SK-N-SH (cell line): Measurements from ENCODE around the gene IL15RA. TPM values are rescaled to one million over a fixed set of nuclear protein-coding genes. Genes with fewer than 3 reads are reported as not detected.

Source experiments
- CTCF ChIA-PET: fragments of 300-600, 350-600 bp; formaldehyde crosslinking; extraction: SDS; loops from one replicate; lab custom pipeline; 2021; lab: Yijun Ruan, JAX
- POLR2A ChIA-PET: fragments of 350-600 bp; sonication (Branson Sonifier 250); formaldehyde crosslinking; extraction: SDS; loops from one replicate; lab custom pipeline; 2020; ENCODE audit warnings: antibody characterized with exemption, inconsistent platforms; lab: Yijun Ruan, JAX
- DNase-seq: peaks from one replicate; pipeline ENCODE4 v3.0.0; 2012
- H2AFZ ChIP-seq: fragments of 200-600 bp; sonication (generic); 2 replicates; pipeline ENCODE4 v1.8.1; 2016; ENCODE audit warnings: antibody characterized with exemption, mild to moderate bottlenecking, low read depth
- H3F3A ChIP-seq: fragments of 200-600 bp; sonication (generic); replicated peaks from 2 replicates; pipeline ENCODE3; 2016; ENCODE audit warnings: antibody characterized with exemption, mild to moderate bottlenecking; ENCODE audit not compliant: insufficient read depth
- H3K27ac ChIP-seq, 2 experiments: fragments of 200-500 bp in 1 of 2; fragments of 200-600 bp in 1 of 2; sonication (Bioruptor generic) in 1 of 2; sonication (generic), shearing (Covaris generic) in 1 of 2; 2 replicates each; pipeline versions ENCODE4 v1.5.1 to v1.6.1; 2014 to 2016; ENCODE audit warnings: low read depth in 2 of 2, inconsistent platforms in 1 of 2, low read length in 1 of 2, mild to moderate bottlenecking in 1 of 2, mixed read lengths in 1 of 2
- H3K27me3 ChIP-seq: fragments of 200-600 bp; sonication (generic), shearing (Covaris generic); 2 replicates; pipeline ENCODE4 v1.6.1; 2016; ENCODE audit warnings: mixed run types; ENCODE audit not compliant: insufficient read depth
- H3K36me3 ChIP-seq, 2 experiments: fragments of 200-500 bp in 1 of 2; fragments of 200-600 bp in 1 of 2; sonication (Bioruptor generic) in 1 of 2; sonication (generic) in 1 of 2; replicated peaks in 1 of 2; 2 replicates each; pipeline versions ENCODE3 to v1.5.1; 2014 to 2016; ENCODE audit warnings: low read length in 1 of 2, mild to moderate bottlenecking in 1 of 2; ENCODE audit not compliant: insufficient read depth in 2 of 2, control insufficient read depth in 1 of 2
- H3K4me1 ChIP-seq, 2 experiments: fragments of 200-500 bp in 1 of 2; fragments of 200-600 bp in 1 of 2; sonication (Bioruptor generic) in 1 of 2; sonication (generic), shearing (Covaris generic) in 1 of 2; 2 replicates each; pipeline versions ENCODE4 v1.5.1 to v1.6.1; 2014 to 2016; ENCODE audit warnings: low read depth in 1 of 2, low read length in 1 of 2, mixed run types in 1 of 2; ENCODE audit not compliant: insufficient read depth in 2 of 2, control insufficient read depth in 1 of 2
- H3K4me2 ChIP-seq: fragments of 200-600 bp; sonication (generic), shearing (Covaris generic); 2 replicates; pipeline ENCODE4 v1.6.1; 2017; ENCODE audit warnings: mixed run types
- H3K4me3 ChIP-seq, 2 experiments: fragments of 200-500 bp in 1 of 2; fragments of 200-600 bp in 1 of 2; sonication (Bioruptor generic) in 1 of 2; sonication (generic), shearing (Covaris generic) in 1 of 2; 2 replicates each; pipeline versions ENCODE4 v1.5.1 to v1.8.1; 2014 to 2016; ENCODE audit warnings: low read depth in 2 of 2, inconsistent platforms in 1 of 2, low read length in 1 of 2, mild to moderate bottlenecking in 1 of 2, mixed read lengths in 1 of 2, moderate library complexity in 1 of 2
- H3K79me2 ChIP-seq: fragments of 200-600 bp; sonication (generic); 2 replicates; pipeline ENCODE4 v1.8.1; 2017; ENCODE audit warnings: mild to moderate bottlenecking; ENCODE audit not compliant: insufficient read depth
- H3K9ac ChIP-seq: fragments of 200-600 bp; sonication (generic); 2 replicates; pipeline ENCODE4 v1.6.1; 2017; ENCODE audit warnings: mixed run types
- H3K9me2 ChIP-seq: fragments of 200-600 bp; sonication (generic); 2 replicates; pipeline ENCODE4 v1.6.1; 2017; ENCODE audit warnings: mixed run types
- H3K9me3 ChIP-seq: fragments of 200-600 bp; sonication (generic); 2 replicates; pipeline ENCODE4 v1.6.1; 2017; ENCODE audit warnings: mixed run types, mild to moderate bottlenecking, moderate library complexity
- H4K20me1 ChIP-seq: fragments of 200-600 bp; sonication (generic); 2 replicates; pipeline ENCODE4 v1.6.1; 2017; ENCODE audit warnings: mild to moderate bottlenecking, mixed run types; ENCODE audit not compliant: insufficient read depth
- CTCF ChIP-seq: fragments of 200-600 bp; sonication (generic); IDR thresholded peaks from 2 replicates; pipeline ENCODE4 v1.6.1; 2017; ENCODE audit warnings: antibody characterized with exemption, mild to moderate bottlenecking, moderate library complexity
- FOSL2 ChIP-seq: IDR thresholded peaks from 2 replicates; pipeline ENCODE4 v1.4.0; 2012; ENCODE audit warnings: low read depth, mild to moderate bottlenecking, moderate library complexity, borderline replicate concordance
- FOXM1 ChIP-seq: IDR thresholded peaks from 2 replicates; pipeline ENCODE4 v1.4.0; 2012; ENCODE audit warnings: low read depth, mild to moderate bottlenecking
- GABPA ChIP-seq: IDR thresholded peaks from 2 replicates; pipeline ENCODE4 v1.4.0; 2012; ENCODE audit warnings: low read depth, mild to moderate bottlenecking
- MAX ChIP-seq: IDR thresholded peaks from 2 replicates; pipeline ENCODE4 v1.4.0; 2012; ENCODE audit warnings: low read depth
- PBX3 ChIP-seq: IDR thresholded peaks from 2 replicates; pipeline ENCODE4; 2012
- RAD21 ChIP-seq: IDR thresholded peaks from 2 replicates; pipeline ENCODE4 v1.6.1; 2012; ENCODE audit warnings: mild to moderate bottlenecking, low read length
- REST ChIP-seq: IDR thresholded peaks from 2 replicates; pipeline ENCODE4 v1.6.1; 2012; ENCODE audit warnings: mild to moderate bottlenecking, low read depth, low read length, moderate library complexity
- SMC3 ChIP-seq: IDR thresholded peaks from 2 replicates; pipeline ENCODE4 v1.6.1; 2012; ENCODE audit warnings: low read depth, low read length, improper control_type of control experiment
- TCF12 ChIP-seq: IDR thresholded peaks from 2 replicates; pipeline ENCODE4 v1.4.0; 2012
- USF2 ChIP-seq: fragments of 150-350 bp; IDR thresholded peaks from 2 replicates; pipeline ENCODE4 v1.6.1; 2017; ENCODE audit warnings: antibody characterized with exemption, low read length, low read depth, borderline replicate concordance
- WGBS: methylation state at CpG from one replicate; pipeline ENCODE4 v1.1.6; 2017; ENCODE audit warnings: low lambda C conversion rate; 5-methylcytosine and 5-hydroxymethylcytosine counted together
- polyA plus RNA-seq, 3 experiments: library from polyadenylated mRNA; depleted of rRNA; stranded (reverse); fragments of >200 nt; gene quantifications; 2 replicates each; pipeline ENCODE4 v1.2.3, GENCODE V29; 2012

IL15RA gene
- polyA plus RNA-seq, 1 of the 3 experiments (the other 2 are of a cell fraction): 2.1 TPM

GRCh38 chr10:5951167-5951711 is 26.1 kb downstream of the IL15RA start (continued):
- no peak for TF ChIP-seq TCF12
- TF ChIP-seq GABPA: no peak
- TF ChIP-seq PBX3: no peak
- TF ChIP-seq REST: no peak
- TF ChIP-seq, all 33 proteins: peak for 0

GRCh38 chr10:5949009-5949759 is 28.2 kb downstream of the IL15RA start:
- Histone ChIP-seq H3K4me2 (no peak overlapping the region), H4K20me1 (no peaks in the 10 kb centered on the region), H3K4me3 (no peak overlapping the region; a peak in 1 of 4 replicates)
- TF ChIP-seq MAX (no peak), SMC3 (peak; percentile 48), FOXM1 (no peak), CTCF (peak; percentile 64), USF2 (no peak), RAD21 (peak; percentile 73), FOSL2 (no peak)
- TF ChIP-seq, all 33 proteins: peak for 3
- H3K4me1 ChIP-seq: peaks cover 3 to 17% of the 10 kb centered on the region in 2 experiments; a peak in 3 of 4 replicates
- H3K36me3 ChIP-seq: no peaks in the 10 kb centered on the region
- H3K27me3 ChIP-seq: no peaks in the 10 kb centered on the region
- H3K9ac ChIP-seq: no peak overlapping the region
- no peaks in the 10 kb centered on the region for H3K9me2 ChIP-seq
- ChIA-PET POLR2A (no interaction called here), CTCF (interaction anchor here (0.8 to 2.1 kb wide), 4 partner anchors 10 to 453 kb away, joined by 3 to 7 read pairs (median 3); no protein-coding TSS in a partner anchor)
- no peaks in the 10 kb centered on the region for H3K79me2 ChIP-seq
- H3K9me3 ChIP-seq: no peaks in the 10 kb centered on the region
- H2AFZ ChIP-seq: no peak overlapping the region
- H3F3A ChIP-seq: peaks cover 15% of the 10 kb centered on the region
- DNase-seq: peak; percentile 65
- 72% methylated on average over 14 of the region's 14 CpGs for WGBS
- H3K27ac ChIP-seq: no peak overlapping the region
